PC-3 (cell line): Measurements from ENCODE around the gene EPHB3. TPM values are rescaled to one million over a fixed set of nuclear protein-coding genes. Genes with fewer than 3 reads are reported as not detected.
"Not testable (repeated sequence)": the region's sequence is repeated elsewhere in the genome, so short reads cannot be mapped to it uniquely, and the experiment has no call there.

Experiments used
- ATAC-seq: fragments of 200-7000 bp; cut with Tn5 transposase; 2 replicates; pipeline ENCODE4 v1.9.1; 2020; ENCODE audit warnings: mild to moderate bottlenecking, moderate library complexity
- BruUV-seq: library from RNA; stranded (reverse); fragments of 400-500 nt; replicated peaks from 2 replicates; lab custom pipeline; 2021; lab: Mats Ljungman, UMichigan
- CTCF ChIA-PET: fragments of 300-600 bp; sonication (Branson Sonifier 250); formaldehyde crosslinking; loops from one replicate; lab custom pipeline; 2022; ENCODE audit warnings: antibody characterized with exemption; lab: Charles Lee
- POLR2A ChIA-PET: fragments of 300-600 bp; sonication (Branson Sonifier 250); formaldehyde crosslinking; loops from one replicate; lab custom pipeline; 2022; ENCODE audit warnings: antibody characterized with exemption; ENCODE audit not compliant: unreplicated experiment; lab: Charles Lee
- DNase-seq: peaks from one replicate; pipeline ENCODE4 v3.0.0-alpha.2; 2015
- H2AFZ ChIP-seq: fragments of 300-600 bp; sonication (generic); 2 replicates; pipeline ENCODE4 v1.6.0; 2016; ENCODE audit warnings: antibody characterized with exemption, low read length
- H3F3A ChIP-seq: fragments of 300-600 bp; sonication (generic); one replicate; pipeline ENCODE4 v1.6.0; 2017; ENCODE audit warnings: antibody characterized with exemption, low read length, control low read depth, mild to moderate bottlenecking; ENCODE audit not compliant: unreplicated experiment
- H3K27ac ChIP-seq: fragments of 300-600 bp; sonication (generic); 2 replicates; pipeline ENCODE4 v1.5.1; 2016; ENCODE audit warnings: mild to moderate bottlenecking, low read length
- H3K27me3 ChIP-seq: fragments of 300-600 bp; sonication (generic); 2 replicates; pipeline ENCODE4 v1.6.1; 2016; ENCODE audit warnings: low read length, mixed read lengths
- H3K36me3 ChIP-seq: fragments of 300-600 bp; sonication (generic); 2 replicates; pipeline ENCODE4 v1.6.1; 2016; ENCODE audit warnings: low read depth, mixed run types, low read length, mixed read lengths
- H3K4me1 ChIP-seq: fragments of 300-600 bp; sonication (generic); 2 replicates; pipeline ENCODE4 v1.5.1; 2016; ENCODE audit warnings: low read length; ENCODE audit not compliant: insufficient read depth
- H3K4me2 ChIP-seq: fragments of 300-600 bp; sonication (generic); 2 replicates; pipeline ENCODE4 v1.6.0; 2016; ENCODE audit warnings: low read length
- H3K4me3 ChIP-seq: fragments of 300-600 bp; sonication (generic); 2 replicates; pipeline ENCODE4 v1.5.1; 2016; ENCODE audit warnings: mild to moderate bottlenecking, low read length, mixed read lengths
- H3K79me2 ChIP-seq: fragments of 300-600 bp; sonication (generic); 2 replicates; pipeline ENCODE4 v1.6.1; 2017; ENCODE audit warnings: low read length, mixed read lengths
- H3K9ac ChIP-seq: fragments of 300-600 bp; sonication (generic); 2 replicates; pipeline ENCODE4 v1.6.0; 2016; ENCODE audit warnings: mild to moderate bottlenecking, low read length
- H3K9me2 ChIP-seq: fragments of 300-600 bp; sonication (generic); replicated peaks from 2 replicates; pipeline ENCODE4 v1.6.1; 2016; ENCODE audit warnings: mixed run types, low read length, mixed read lengths
- H3K9me3 ChIP-seq: fragments of 300-600 bp; sonication (generic); 2 replicates; pipeline ENCODE4 v1.6.1; 2016; ENCODE audit warnings: low read length, mixed read lengths
- H4K20me1 ChIP-seq: fragments of 300-600 bp; sonication (generic); 2 replicates; pipeline ENCODE4 v1.6.1; 2016; ENCODE audit warnings: low read length, mixed read lengths
- CTCF ChIP-seq: fragments of 300-600 bp; sonication (generic); conservative IDR thresholded peaks from 2 replicates; pipeline ENCODE4 v1.5.1; 2017; ENCODE audit warnings: antibody characterized with exemption, low read depth, mild to moderate bottlenecking, low read length
- EZH2 ChIP-seq: fragments of 300-600 bp; sonication (generic); IDR thresholded peaks from one replicate; pipeline ENCODE4 v1.6.1; 2017; ENCODE audit warnings: antibody characterized with exemption, mild to moderate bottlenecking, low read length; ENCODE audit not compliant: unreplicated experiment
- EZH2phosphoT487 ChIP-seq: fragments of 300-600 bp; sonication (generic); IDR thresholded peaks from 2 replicates; pipeline ENCODE4 v1.6.1; 2018; ENCODE audit warnings: mild to moderate bottlenecking, antibody characterized with exemption, low read length, borderline replicate concordance
- intact Hi-C: fragments of 100-400 bp; cut with micrococcal nuclease; formaldehyde crosslinking; loops from 2 replicates; pipeline ENCODE4 v1.9.0; 2023
- total RNA-seq: library from RNA; depleted of rRNA; stranded (reverse); fragments of >200 nt; gene quantifications from 2 replicates; pipeline ENCODE4 v1.2.3, GENCODE V29; 2014

The EPHB3 gene
- total RNA-seq, 1 experiment from 2014 or later = 18.2 TPM

- H3K9me2 ChIP-seq = no peaks in the 10 kb centered on the region
- no peak overlapping the region for H3K9ac ChIP-seq
- H3K9me3 ChIP-seq = no peaks in the 10 kb centered on the region
- no peaks in the 10 kb centered on the region for H3K27me3 ChIP-seq
- CTCF ChIA-PET = no interaction called here
- no peaks in the 10 kb centered on the region for H3K36me3 ChIP-seq
- no peaks in the 10 kb centered on the region for H4K20me1 ChIP-seq
- ATAC-seq (no peak), DNase-seq (no peak)
- no peaks in the 10 kb centered on the region; the same call in 1 of the 2 replicates for H3K4me1 ChIP-seq
- no TSS peak for BruUV-seq
- no peak overlapping the region for H3K27ac ChIP-seq
- H2AFZ ChIP-seq = no peak overlapping the region
- intact Hi-C loops = no loop called here
- POLR2A ChIA-PET = no interaction called here
- H3K4me3 ChIP-seq = no peak overlapping the region
- TF ChIP-seq EZH2 = no peak
- TF ChIP-seq CTCF = no peak
- no peak for TF ChIP-seq EZH2phosphoT487
- H3F3A ChIP-seq = no peaks in the 10 kb centered on the region
- no peaks in the 10 kb centered on the region for H3K79me2 ChIP-seq
- H3K4me2 ChIP-seq = no peak overlapping the region
Observed at GRCh38 chr3:184611607-184612281, 50.2 kb downstream of the EPHB3 start.

GRCh38 chr3:184615396-184615795 lies 53.8 kb downstream of the EPHB3 start:
- Histone ChIP-seq H3K27me3 (peaks cover 7% of the 10 kb centered on the region), H4K20me1 (no peaks in the 10 kb centered on the region), H3K4me1 (no peaks in the 10 kb centered on the region), H3K27ac (no peak overlapping the region), H3F3A (no peaks in the 10 kb centered on the region), H3K9ac (no peak overlapping the region), H3K79me2 (no peaks in the 10 kb centered on the region), H3K36me3 (no peaks in the 10 kb centered on the region), H3K4me2 (no peak overlapping the region), H2AFZ (no peak overlapping the region), H3K9me2 (no peaks in the 10 kb centered on the region), H3K9me3 (no peaks in the 10 kb centered on the region), H3K4me3 (no peak overlapping the region)
- intact Hi-C loops = no loop called here
- TF ChIP-seq EZH2 = no peak
- no peak for TF ChIP-seq CTCF
- no peak for TF ChIP-seq EZH2phosphoT487
- no peak for DNase-seq
- BruUV-seq = no TSS peak
- ChIA-PET POLR2A (no interaction called here), CTCF (no interaction called here)
- ATAC-seq = no peak

GRCh38 chr3:184616436-184616835 lies 54.9 kb downstream of the EPHB3 start:
- Histone ChIP-seq H3K79me2 (no peaks in the 10 kb centered on the region), H3K36me3 (no peaks in the 10 kb centered on the region), H3K4me2 (no peak overlapping the region), H3K9me3 (no peaks in the 10 kb centered on the region), H3K9ac (no peak overlapping the region), H3K9me2 (no peaks in the 10 kb centered on the region), H3K4me1 (peaks cover 6% of the 10 kb centered on the region), H2AFZ (no peak overlapping the region), H3K4me3 (no peak overlapping the region), H4K20me1 (no peaks in the 10 kb centered on the region), H3F3A (no peaks in the 10 kb centered on the region), H3K27ac (no peak overlapping the region), H3K27me3 (peaks cover 7% of the 10 kb centered on the region)
- CTCF ChIA-PET = no interaction called here
- ATAC-seq (no peak), DNase-seq (no peak)
- POLR2A ChIA-PET = no interaction called here
- intact Hi-C loops = no loop called here
- no peak for TF ChIP-seq EZH2phosphoT487
- no peak for TF ChIP-seq CTCF
- no peak for TF ChIP-seq EZH2
- BruUV-seq = no TSS peak

- H3K4me3 ChIP-seq, CTCF ChIA-PET, H3K79me2 ChIP-seq, H3K4me1 ChIP-seq, BruUV-seq, H3K4me2 ChIP-seq, H3K27ac ChIP-seq, H3K9me3 ChIP-seq, H3K9me2 ChIP-seq, H4K20me1 ChIP-seq, ATAC-seq, DNase-seq, H3F3A ChIP-seq, H3K36me3 ChIP-seq, H3K27me3 ChIP-seq, H3K9ac ChIP-seq, intact Hi-C loops, POLR2A ChIA-PET, H2AFZ ChIP-seq: not testable (repeated sequence)
Observed at GRCh38 chr3:184617306-184617705, 55.7 kb downstream of the EPHB3 start.
